HG03558 (cell line): ENCODE data around the gene RNF214.

Source experiments
- ATAC-seq: cut with Tn5 transposase; IDR thresholded peaks from one replicate; pipeline ENCODE4 v1.9.1; 2021; ENCODE audit warnings: moderate number of reproducible peaks; ENCODE audit not compliant: unreplicated experiment; ENCODE audit errors: extremely low read depth

RNF214 gene

GRCh38 chr11:117279711-117280376, 47.4 kb downstream of the RNF214 start:
- ATAC-seq: no peak

DNA sequence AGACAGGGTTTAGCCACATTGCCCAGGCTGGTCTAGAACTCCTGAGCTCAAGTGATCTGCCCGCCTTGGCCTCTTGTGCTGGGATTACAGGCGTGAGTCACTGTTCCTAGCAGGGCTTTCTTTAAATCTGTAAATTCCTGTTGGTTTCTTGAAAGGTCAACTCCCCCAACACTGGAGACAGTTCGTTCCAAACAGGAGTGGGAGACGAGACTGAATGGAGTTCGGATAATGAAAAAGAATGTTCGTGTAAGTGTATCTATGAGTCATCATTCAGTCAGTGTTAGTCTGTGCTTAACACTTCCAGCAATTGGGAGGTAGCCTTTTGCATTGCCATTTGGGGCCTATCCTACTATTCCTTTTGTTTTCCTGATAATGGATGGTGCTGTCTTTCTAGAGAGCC, 48.7 kb downstream of the RNF214 start:
- no peak for ATAC-seq

DNA sequence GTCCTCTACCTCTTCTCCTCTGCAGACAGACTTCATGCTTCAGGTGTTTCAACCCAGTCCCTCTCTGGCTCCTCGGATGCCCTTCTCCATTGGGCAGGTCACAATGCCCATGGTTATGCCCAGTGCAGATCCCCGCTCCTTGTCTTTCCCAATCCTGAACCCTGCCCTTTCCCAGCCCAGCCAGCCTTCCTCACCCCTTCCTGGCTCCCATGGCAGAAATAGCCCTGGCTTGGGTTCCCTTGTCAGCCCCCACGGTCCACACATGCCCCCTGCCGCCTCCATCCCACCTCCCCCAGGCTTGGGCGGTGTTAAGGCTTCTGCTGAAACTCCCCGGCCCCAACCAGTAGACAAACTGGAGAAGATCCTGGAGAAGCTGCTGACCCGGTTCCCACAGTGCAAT, 49.4 kb downstream of the RNF214 start:
- ATAC-seq: no peak

DNA sequence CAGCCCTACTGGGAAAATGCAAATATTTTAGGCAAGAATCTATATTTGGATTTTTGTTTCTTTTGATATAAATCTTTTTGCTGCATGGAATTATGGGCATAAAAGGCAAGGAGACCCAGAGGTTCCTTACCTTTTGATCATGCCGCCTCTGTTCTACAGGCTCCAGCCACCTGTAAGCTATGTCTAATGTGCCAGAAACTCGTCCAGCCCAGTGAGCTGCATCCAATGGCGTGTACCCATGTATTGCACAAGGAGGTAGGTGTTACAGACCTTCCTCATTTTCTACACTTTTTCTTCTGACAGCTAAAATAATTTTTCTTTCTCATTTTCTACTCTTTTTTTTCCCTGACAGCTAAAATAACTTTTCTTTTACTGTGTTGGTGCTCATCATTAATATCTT, 50.5 kb downstream of the RNF214 start:
- no peak for ATAC-seq

DNA sequence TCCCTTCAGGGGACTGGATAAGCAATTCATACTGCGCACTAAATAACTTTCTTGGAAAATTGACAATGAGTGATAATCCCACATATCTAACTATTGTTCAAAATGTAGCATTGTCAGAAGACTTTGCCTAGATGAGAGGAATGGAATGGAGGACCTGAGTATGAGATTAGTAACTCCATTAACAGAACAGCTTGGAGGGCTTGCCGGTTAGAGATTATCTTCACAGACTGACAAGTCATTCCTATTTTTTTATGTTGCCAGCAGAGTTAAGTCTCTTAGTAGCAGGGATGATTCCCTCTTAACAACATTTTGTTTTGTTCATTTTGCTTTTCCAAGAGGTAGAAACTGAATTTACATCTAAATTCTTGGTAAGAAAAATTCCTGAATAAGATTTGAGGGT, 51.6 kb downstream of the RNF214 start:
- ATAC-seq: no peak

GRCh38 chr11:117286588-117286987, 54.1 kb downstream of the RNF214 start:
- ATAC-seq: no peak

GRCh38 chr11:117287668-117288067, 55.2 kb downstream of the RNF214 start:
- no peak for ATAC-seq

DNA sequence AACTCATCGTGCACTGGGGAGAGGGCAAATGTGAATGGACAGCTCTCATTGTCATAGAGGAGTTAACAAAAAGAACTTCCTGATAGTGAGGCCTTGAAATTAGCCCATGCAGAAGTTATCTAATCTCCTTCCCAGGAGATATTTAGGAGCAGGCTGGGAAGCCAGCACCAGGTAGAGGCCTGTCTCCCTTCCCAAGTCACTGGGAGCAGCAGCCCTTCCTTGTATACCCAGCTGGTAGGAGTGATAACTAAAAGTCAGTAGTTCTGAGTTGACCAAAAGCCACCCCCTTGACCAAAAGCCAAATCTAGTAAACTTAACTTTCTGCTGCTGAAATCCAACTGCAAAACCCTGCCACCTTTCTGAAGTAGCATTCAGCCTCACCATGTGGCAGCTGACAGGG, 57.3 kb downstream of the RNF214 start:
- ATAC-seq: no peak

GRCh38 chr11:117290809-117291396, 58.4 kb downstream of the RNF214 start, which contains the start of gene BACE1-AS:
Gene BACE1-AS (plus strand): TSS chr11:117291346.
- no peak for ATAC-seq

DNA sequence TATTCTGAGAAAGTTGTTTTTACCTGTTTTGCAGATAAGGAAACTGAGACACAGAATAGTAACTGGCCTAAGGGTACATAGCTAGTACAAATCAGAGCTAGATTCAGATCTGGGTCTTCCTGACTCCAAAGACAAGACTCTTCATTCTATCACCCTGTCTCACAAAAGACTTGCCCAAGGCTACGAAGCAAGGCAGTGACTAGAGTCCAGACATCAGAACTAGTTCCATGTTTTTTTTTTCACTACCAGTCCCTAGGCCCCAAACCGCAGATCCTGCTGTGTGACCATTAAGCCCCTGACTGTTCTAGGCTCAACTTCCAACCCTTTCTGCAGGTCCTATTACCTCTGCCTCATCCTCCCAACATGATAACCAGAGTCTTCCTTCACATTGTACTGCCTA, 60.1 kb downstream of the RNF214 start:
- no peak for ATAC-seq

DNA sequence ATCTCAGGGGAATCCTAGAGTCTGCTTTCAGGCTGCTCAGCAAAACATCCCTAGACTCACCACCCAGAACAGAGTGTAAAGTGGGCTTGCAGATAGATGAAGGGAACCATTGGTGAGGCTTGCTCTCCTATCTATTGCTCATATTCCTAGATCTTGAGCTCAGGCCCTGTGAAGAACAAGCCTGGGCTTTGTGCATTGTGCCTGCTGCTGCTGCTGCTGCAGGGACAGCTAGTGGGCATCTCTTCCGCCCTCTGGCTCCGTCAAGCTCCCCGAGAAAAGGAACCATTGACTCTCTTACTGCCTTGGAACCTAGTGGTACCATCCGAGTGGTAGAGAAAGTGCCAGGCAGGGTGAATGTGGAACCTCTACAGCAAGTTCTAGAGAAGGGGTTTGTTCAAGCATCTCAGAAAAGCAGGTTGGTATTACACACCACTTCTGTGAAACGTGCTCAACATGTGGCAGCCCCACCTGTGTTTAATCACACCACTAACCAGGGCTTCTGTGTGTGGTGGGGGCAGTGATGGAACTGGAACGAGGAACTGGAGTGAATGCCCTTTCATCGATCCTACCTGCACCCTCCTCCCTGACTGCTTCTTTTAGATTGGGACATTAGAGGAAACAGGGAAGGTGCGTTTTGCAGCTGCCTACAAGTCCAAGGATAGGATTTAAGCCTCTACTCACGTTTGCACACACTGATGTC, 63.1 kb downstream of the RNF214 start:
- ATAC-seq: no peak

DNA sequence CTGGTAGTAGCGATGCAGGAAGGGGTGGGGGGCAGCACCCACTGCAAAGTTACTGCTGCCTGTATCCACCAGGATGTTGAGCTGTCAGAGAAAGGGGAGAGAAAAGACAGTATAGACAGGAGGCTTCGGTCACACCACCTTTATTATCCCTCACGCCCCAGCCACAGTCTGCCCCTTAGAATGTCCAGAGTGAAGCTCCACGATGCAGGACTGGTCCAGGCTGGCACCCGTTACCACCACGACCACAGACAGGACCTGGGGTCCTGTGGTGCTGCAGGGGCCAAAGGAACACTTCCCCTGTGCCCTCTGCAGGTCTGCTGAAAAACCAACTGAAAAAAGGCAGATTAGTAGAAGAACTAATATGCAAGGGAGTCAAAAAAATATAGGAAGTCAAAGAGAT, 64.4 kb downstream of the RNF214 start:
- no peak for ATAC-seq

DNA sequence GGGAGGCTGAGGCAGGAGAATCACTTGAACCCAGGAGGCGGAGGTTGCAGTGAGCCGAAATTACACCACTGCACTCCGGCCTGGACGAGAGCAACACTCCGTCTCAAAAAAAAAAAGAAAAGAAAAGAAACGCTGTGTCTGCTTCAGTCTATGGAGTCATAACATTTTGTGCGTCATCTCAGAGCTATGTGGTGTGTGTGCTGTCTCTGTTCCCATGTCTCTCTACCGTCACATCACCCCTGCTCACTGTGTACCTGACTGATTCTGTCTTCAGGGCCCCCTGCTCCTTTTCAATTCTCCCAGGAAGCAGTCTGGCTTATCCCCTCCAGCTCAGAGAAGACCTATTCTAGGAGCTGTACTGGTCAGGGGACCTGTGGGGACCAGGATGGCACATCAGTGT, 65.7 kb downstream of the RNF214 start:
- no peak for ATAC-seq

DNA sequence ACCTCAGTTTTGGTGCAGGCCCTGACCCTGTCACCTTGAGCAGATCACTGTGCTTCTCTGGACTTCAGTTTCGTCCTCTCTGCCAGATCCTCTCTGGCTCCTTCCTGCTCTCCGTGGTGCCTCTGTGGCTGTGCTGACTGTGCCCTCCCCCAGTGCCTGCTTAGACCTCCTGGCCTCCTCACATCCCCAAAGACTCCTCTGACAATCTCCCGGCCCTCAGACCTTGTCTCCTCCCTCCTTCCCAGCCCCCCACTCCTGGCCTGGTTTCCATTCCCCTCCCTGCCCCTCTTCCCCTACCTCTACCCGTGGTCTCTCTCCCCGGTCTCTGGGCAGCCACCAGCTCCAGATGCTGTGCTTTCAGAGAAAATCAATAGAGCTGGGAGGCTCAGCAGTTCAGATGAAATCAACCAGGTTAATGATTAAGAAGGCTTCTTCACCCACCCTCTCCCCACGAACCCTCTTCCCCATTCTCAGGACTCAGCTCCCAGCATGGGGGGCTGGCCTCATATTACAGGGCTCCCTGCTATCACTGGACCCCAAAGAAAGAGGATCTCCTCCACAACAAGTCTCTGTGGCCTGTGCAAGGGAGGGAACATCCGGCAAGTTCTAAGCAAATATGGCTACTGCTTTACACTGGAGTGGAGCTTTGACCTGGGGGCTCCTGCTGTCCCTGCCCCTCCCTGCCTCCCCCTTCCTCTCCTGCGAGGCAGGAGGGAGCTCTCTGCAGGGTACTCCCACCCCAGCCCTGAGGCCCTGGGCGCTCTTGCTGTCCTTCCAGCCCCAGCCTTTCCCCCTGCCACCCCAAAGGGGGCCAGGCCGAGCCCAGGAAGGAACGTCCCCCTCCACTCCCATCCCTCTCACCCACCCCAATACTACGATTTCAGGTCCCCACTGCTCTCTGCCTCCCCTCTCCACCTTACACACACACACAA, 67.1 kb downstream of the RNF214 start:
- ATAC-seq: no peak

- ATAC-seq: no peak
Observed at GRCh38 chr11:117300283-117300663, 67.8 kb downstream of the RNF214 start.

DNA sequence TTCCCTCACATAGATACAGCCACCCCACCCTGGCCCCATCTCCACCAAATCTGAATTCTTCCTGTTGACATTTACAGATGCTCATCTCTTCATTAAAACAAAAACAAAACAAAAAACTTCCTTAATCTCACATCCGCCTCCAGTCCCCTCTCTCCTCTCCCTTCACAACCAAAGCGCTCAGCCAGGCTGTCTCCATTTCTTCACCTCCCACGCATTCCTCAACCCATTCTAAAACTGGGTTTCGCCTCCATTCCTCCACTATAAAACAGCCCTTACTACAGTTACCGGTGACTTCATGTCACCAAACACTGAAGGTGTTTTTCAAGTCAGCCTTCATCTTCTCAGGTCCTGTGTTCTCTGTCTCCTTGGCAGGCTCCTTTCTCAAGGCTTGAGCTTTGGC, 68.3 kb downstream of the RNF214 start:
- no peak for ATAC-seq

DNA sequence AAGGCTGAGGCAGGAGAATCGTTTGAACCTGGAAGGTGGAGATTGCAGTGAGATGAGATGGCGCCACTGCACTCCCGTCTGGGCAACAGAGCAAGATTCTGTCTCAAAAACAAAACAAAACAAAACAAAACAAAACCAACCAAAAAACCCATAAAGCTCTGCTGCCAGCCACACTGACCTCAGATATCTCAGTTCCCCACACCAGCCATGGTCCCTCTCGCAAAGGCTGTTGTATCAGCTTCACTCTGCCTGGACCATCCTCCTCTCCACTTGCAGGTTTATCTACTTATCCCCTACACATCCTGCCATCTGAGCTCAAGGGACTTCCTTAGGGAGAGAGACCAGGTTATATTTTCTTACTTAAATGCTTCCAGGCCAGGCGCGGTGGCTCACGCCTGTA, 69.8 kb downstream of the RNF214 start:
- no peak for ATAC-seq

DNA sequence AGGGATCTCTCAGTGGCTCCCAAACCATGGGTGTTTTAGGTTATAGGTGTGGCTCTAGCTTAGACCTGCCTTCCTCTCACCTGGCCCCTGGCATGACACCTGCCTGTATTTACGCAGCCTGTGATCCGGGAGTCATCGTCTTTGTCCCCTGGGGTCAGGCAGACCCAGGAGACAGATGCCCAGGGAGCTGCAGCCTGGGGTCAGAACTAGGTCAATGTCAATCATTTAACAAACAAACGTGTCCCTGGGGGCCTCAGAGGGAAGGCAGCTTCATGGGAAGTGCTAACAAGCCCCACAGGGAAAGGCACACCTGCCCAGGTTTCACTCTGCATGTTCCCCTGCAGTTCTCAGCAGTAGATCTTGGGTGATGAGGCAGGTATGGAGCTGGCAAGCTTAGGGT, 70.6 kb downstream of the RNF214 start:
- no peak for ATAC-seq

- ATAC-seq: no peak
Observed at GRCh38 chr11:117303646-117304315, 71.3 kb downstream of the RNF214 start.

DNA sequence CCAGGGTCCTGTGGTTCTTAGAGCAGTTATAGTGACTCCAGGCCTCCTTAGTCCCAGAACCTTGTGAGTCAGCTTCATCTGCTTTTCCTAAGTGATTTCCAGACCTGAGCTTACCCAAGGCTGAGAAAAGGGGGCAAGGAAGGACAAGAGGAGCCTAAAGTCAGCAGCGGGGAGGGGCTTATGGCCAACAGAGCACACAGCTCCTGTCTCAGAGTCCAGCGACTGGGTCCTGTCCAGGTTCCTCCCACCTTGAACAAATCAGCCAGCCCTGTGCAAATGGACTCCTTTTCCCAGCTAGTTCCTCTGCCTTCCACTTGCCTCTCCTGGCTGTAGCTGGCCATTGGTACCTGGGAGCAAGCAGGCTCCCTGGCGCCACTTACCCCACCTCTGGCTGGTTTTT, 72.7 kb downstream of the RNF214 start:
- no peak for ATAC-seq
